DMS53 (cell line): ENCODE results near the gene CEP95.
"Not testable (repeated sequence)": the region's sequence is repeated elsewhere in the genome, so short reads cannot be mapped to it uniquely, and the experiment has no call there.

Source experiments
- DNase-seq: peaks from one replicate; lab custom pipeline; 2025; lab: John Stamatoyannopoulos, UW

The CEP95 gene

GRCh38 chr17:64495300-64495699 is 11.5 kb upstream of the CEP95 start:
- DNase-seq, result not testable (repeated sequence)

- peak; percentile 30 for DNase-seq
Measured at GRCh38 chr17:64496348-64496785, 10.4 kb upstream of the CEP95 start.

- DNase-seq, result peak; percentile 95
Measured at GRCh38 chr17:64496786-64497564, 9.8 kb upstream of the CEP95 start, which contains the start of gene POLG2. Gene POLG2, minus strand, starts transcription at chr17:64497054. Its CDS starts 86 bp downstream, at chr17:64496968.

- DNase-seq, result no peak
Measured at GRCh38 chr17:64497565-64498035, 9.2 kb upstream of the CEP95 start.

GRCh38 chr17:64498308-64499203 is 8.2 kb upstream of the CEP95 start:
- DNase-seq, result peak; percentile 45

- peak; percentile 59 for DNase-seq
Measured at GRCh38 chr17:64499805-64500486, 6.8 kb upstream of the CEP95 start.

- DNase-seq, result peak; percentile 28
Measured at GRCh38 chr17:64500487-64500859, 6.3 kb upstream of the CEP95 start.

GRCh38 chr17:64500862-64501765 is 5.7 kb upstream of the CEP95 start:
- DNase-seq, result peak; percentile 32

GRCh38 chr17:64502021-64502420 is 4.8 kb upstream of the CEP95 start:
- DNase-seq, result peak; percentile 8

GRCh38 chr17:64502809-64503208 is 4.0 kb upstream of the CEP95 start:
- no peak for DNase-seq

- DNase-seq, result no peak
Measured at GRCh38 chr17:64503341-64503740, 3.4 kb upstream of the CEP95 start.

GRCh38 chr17:64503821-64504768 is 2.7 kb upstream of the CEP95 start:
- no peak for DNase-seq

GRCh38 chr17:64504769-64505339 is 1.9 kb upstream of the CEP95 start:
- DNase-seq, result peak; percentile 39

- peak; percentile 88 for DNase-seq
Measured at GRCh38 chr17:64505340-64506200, 1.2 kb upstream of the CEP95 start.

- DNase-seq, result peak; percentile 98
Measured at GRCh38 chr17:64506201-64506575, 589 bp upstream of the CEP95 start, which contains the start of gene DDX5. Gene DDX5, minus strand, starts transcription at chr17:64506289. Its CDS starts 170 bp downstream, at chr17:64506119.

- DNase-seq, result peak; percentile 63
Measured at GRCh38 chr17:64507413-64507782, 621 bp downstream of the CEP95 start.

- DNase-seq, result no peak
Measured at GRCh38 chr17:64508683-64509082, 1.9 kb downstream of the CEP95 start.

GRCh38 chr17:64509179-64509578 is 2.4 kb downstream of the CEP95 start:
- no peak for DNase-seq

- DNase-seq, result no peak
Measured at GRCh38 chr17:64515419-64515818, 8.6 kb downstream of the CEP95 start.
